HFFc6 (cell line): ENCODE measurements around the gene AIFM1. TPM values are rescaled to one million over a fixed set of nuclear protein-coding genes. Genes with fewer than 3 reads are reported as not detected.
A peak's percentile ranks its signal among the peaks of the same experiment; 100 is the strongest.

Experiments used
- DNase-seq: peaks from one replicate; pipeline ENCODE4 v3.0.0-alpha.2; 2018
- H3K27ac Mint-ChIP-seq: 2 replicates; pipeline ENCODE4 v1.8.0; 2020; ENCODE audit warnings: mild to moderate bottlenecking, mixed read lengths
- H3K27me3 Mint-ChIP-seq: 2 replicates; pipeline ENCODE4 v1.8.0; 2021; ENCODE audit warnings: mild to moderate bottlenecking, moderate library complexity, mixed read lengths; ENCODE audit not compliant: insufficient read depth
- H3K36me3 Mint-ChIP-seq: 2 replicates; pipeline ENCODE4 v1.8.0; 2021; ENCODE audit warnings: low read depth, mixed read lengths
- H3K4me1 Mint-ChIP-seq: 2 replicates; pipeline ENCODE4 v1.8.0; 2020; ENCODE audit warnings: low read depth, mixed read lengths
- H3K4me3 Mint-ChIP-seq: 2 replicates; pipeline ENCODE4 v1.8.0; 2020; ENCODE audit warnings: mild to moderate bottlenecking, moderate library complexity, mixed read lengths
- H3K9me3 Mint-ChIP-seq: 2 replicates; pipeline ENCODE4 v1.8.0; 2020; ENCODE audit warnings: mild to moderate bottlenecking, mixed read lengths
- total RNA-seq, 6 experiments: library from RNA; stranded (reverse); fragmentation: NEBNext Ultra II Directional; extraction: Animal tissue kit (Norgen Biotek cat#: 25700); gene quantifications; 2 replicates in 1 of 6; 3 replicates in 5 of 6; pipeline ENCODE4 v1.2.3, GENCODE V29; 2021
- TF ChIP-seq, protein P1 (sequence below): fragments of 200-600 bp; sonication (generic); IDR thresholded peaks from 2 replicates; pipeline ENCODE4 v1.5.0; 2021; ENCODE audit warnings: antibody characterized with exemption, mild to moderate bottlenecking

AIFM1 gene
- total RNA-seq, 6 experiments from 2014 or later: 31.9 to 39.5 (median 33.8) TPM

DNA sequence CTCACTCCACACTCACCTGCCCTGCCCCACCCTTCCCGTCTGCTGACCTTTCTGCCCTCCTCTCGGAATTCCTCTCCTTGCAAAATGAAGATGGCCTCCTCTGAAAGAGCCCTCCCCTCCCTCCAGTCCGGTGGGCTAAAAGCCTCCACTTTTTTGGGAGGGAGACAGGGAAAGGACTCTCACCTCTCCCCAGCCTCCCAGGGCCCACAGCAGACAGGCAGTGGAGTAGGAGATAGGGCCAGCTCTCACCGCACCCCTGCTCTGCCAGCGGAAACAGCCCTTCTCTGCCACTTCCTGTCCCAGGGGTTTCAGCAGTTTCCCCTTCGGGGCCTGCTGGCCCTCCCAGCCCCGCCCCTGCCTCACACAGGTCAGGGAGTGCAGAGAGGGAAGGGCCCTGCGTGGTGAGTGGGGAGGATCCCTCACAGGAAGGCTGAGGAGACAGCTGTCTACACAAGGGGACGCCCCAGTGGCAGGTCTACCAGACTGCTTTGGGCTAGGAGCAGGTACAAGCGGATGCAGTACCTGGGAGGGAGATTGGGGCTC lies 73.6 kb downstream of the AIFM1 start:
- Mint-ChIP-seq H3K27ac (no peak overlapping the region), H3K4me1 (peaks cover 10% of the 10 kb centered on the region), H3K27me3 (no peaks in the 10 kb centered on the region), H3K4me3 (no peak overlapping the region), H3K36me3 (no peaks in the 10 kb centered on the region), H3K9me3 (no peaks in the 10 kb centered on the region)
- DNase-seq: no peak
- TF ChIP-seq, protein P1, sequence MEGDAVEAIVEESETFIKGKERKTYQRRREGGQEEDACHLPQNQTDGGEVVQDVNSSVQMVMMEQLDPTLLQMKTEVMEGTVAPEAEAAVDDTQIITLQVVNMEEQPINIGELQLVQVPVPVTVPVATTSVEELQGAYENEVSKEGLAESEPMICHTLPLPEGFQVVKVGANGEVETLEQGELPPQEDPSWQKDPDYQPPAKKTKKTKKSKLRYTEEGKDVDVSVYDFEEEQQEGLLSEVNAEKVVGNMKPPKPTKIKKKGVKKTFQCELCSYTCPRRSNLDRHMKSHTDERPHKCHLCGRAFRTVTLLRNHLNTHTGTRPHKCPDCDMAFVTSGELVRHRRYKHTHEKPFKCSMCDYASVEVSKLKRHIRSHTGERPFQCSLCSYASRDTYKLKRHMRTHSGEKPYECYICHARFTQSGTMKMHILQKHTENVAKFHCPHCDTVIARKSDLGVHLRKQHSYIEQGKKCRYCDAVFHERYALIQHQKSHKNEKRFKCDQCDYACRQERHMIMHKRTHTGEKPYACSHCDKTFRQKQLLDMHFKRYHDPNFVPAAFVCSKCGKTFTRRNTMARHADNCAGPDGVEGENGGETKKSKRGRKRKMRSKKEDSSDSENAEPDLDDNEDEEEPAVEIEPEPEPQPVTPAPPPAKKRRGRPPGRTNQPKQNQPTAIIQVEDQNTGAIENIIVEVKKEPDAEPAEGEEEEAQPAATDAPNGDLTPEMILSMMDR: no peak

DNA sequence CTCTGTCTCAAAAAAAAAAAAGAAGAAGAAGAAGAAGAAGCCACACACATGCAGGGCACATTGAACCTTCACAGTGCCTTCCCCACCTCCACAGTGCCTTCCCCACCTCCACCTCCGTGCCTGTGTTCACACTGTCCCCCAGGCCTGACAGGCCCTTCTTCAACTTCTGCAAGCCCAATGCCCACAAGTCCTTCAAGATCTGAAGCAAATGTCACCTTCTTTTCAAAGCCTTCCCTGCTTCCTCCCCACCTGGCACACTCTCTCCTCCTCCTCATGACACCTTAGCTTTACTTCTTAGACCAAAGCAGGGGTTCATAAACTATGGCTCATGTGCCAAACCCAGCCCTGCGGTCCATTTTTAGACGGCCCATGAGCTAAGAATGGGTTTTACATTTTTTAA lies 75.3 kb downstream of the AIFM1 start:
- Mint-ChIP-seq H3K4me3 (no peak overlapping the region), H3K27me3 (no peaks in the 10 kb centered on the region), H3K27ac (peak overlapping the region; percentile 48), H3K36me3 (no peaks in the 10 kb centered on the region), H3K4me1 (peaks cover 22% of the 10 kb centered on the region), H3K9me3 (no peaks in the 10 kb centered on the region)
- DNase-seq: no peak
- TF ChIP-seq, protein P1: no peak

DNA sequence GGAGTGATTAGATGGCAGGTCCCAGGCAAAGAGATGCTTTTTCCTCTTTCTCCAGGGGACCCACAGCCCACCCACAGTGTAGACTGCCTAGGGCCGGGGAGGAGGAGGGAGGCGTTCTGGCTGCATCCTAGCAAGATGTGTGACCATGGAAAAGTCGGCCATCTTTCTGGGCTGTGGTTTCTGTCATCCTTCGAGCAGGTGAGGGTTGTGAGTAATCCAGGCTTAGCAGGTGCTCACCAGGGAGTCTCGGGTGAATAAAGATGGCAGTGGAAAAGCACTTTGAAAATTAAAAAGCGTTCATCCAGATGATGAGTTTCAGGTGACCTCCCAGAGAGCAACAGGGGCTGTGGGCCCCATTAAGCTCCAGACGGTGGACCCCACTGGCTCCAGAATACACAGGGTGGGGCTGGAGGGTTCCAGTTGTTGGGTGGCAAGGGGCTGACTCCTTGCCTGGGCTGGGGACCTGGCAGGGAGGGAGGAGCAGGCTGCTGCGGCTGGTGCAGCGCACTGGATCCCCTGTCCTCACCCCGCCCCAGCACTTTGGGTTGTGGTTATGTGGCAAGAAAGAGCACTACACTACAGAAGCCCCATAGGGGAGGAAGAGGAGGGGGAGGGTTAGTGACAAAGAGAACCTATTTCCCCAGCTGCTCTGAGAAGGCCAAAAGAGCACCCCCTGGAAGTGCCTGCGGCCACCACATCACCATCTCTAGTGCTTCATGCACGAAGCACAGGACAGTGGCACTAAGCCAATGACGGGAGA lies 79.0 kb downstream of the AIFM1 start:
- H3K36me3 Mint-ChIP-seq: no peaks in the 10 kb centered on the region
- H3K4me3 Mint-ChIP-seq: no peak overlapping the region
- peaks cover 44% of the 10 kb centered on the region for H3K4me1 Mint-ChIP-seq
- H3K9me3 Mint-ChIP-seq: no peaks in the 10 kb centered on the region
- H3K27me3 Mint-ChIP-seq: no peaks in the 10 kb centered on the region; the same call in 1 of the 2 replicates
- DNase-seq: no peak
- TF ChIP-seq, protein P1: no peak
- H3K27ac Mint-ChIP-seq: no peak overlapping the region

DNA sequence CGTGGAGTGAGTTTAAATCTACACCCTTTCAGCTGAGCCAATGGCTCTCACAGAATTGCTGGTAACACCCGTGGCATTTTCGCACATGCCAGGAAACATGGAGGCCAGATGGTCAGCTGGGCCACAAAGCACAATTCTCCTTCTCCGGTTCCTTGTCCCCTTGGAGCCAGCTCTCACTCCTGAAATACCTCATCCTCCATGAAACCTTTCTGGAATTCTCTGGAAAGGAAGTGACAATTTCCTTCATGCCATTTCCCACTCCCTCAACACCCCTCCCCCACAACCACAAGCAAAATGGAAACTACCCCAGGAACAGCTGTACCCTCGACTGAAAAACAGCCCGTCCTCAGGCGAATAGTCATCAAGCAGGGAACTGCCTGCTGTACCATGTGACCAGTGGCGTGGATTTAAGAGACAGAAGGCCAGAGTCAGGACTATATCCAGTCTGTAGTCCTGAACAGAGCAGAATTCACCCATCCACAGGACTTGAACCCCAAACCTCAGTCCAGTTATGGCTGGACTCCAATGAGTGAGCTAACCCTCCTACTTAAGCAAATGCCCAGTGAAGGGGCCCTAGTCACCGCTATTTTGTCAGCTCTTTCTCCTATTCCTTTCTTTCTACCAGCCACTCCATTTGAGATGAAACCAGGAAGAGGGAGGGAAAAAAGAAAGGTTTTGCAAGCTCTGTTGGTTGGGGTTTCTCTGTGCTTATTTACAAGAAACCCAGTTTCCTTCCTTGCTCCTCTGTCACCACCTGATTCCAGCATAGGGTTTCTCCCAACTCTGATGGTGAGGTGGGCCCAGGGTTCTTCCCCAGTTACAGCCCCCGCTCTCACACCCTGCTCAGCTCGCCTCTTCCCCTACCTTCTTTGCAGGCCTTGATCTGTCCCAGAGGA lies 79.8 kb downstream of the AIFM1 start:
- H3K4me1 Mint-ChIP-seq: peaks cover 49% of the 10 kb centered on the region
- H3K36me3 Mint-ChIP-seq: no peaks in the 10 kb centered on the region
- H3K9me3 Mint-ChIP-seq: no peaks in the 10 kb centered on the region
- no peak for DNase-seq
- TF ChIP-seq, protein P1: no peak
- peak overlapping the region; percentile 78 for H3K27ac Mint-ChIP-seq
- no peak overlapping the region for H3K4me3 Mint-ChIP-seq
- H3K27me3 Mint-ChIP-seq: no peaks in the 10 kb centered on the region; the same call in 1 of the 2 replicates

DNA sequence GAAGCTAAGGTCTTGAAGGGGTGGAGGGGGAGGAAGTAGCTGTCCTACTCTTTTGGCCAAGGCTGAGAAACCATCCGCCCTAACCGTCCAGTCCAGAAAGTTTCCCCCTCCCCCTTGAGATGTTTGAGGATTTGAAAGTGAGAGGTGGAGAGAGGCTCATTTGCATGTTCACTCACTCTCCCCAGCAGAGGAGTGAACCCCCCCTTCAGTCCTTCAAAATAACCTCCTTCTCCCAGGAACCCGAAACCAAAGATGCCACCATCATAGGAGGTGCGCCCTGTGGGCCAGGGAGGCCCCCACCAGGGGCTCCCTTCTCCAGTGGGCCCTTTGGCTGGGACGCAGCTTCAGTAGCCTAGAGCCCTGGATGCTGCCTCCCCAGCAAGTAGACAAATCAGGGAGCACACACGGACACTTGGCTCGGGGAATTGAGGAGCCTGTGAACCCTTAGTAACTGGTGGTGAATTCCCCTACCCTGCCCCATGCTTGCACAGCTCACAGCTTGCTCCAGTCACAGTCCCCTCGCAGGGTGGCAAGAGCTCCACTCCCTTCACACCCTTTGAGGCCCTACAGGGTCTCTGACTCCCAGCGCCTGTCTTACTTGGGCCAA lies 80.9 kb downstream of the AIFM1 start:
- TF ChIP-seq, protein P1: no peak
- peaks cover 47% of the 10 kb centered on the region for H3K4me1 Mint-ChIP-seq
- no peaks in the 10 kb centered on the region for H3K9me3 Mint-ChIP-seq
- H3K36me3 Mint-ChIP-seq: no peaks in the 10 kb centered on the region
- DNase-seq: no peak
- H3K27ac Mint-ChIP-seq: no peak overlapping the region
- H3K4me3 Mint-ChIP-seq: no peak overlapping the region
- H3K27me3 Mint-ChIP-seq: no peaks in the 10 kb centered on the region; the same call in 1 of the 2 replicates
